ENCODE results near the gene MPZL3.
A peak's percentile ranks its signal among the peaks of the same experiment; 100 is the strongest.

The MPZL3 gene

GRCh38 chr11:118231461-118231860 lies 20.7 kb downstream of the MPZL3 start:
- DNase-seq, result no peak

- DNase-seq, result no peak
Observed at GRCh38 chr11:118230088-118230487, 22.1 kb downstream of the MPZL3 start.

- no peak for DNase-seq
Observed at GRCh38 chr11:118229274-118229847, 22.8 kb downstream of the MPZL3 start.

- DNase-seq, result no peak
Observed at GRCh38 chr11:118227865-118228785, 24.0 kb downstream of the MPZL3 start.

- no peak for DNase-seq
Observed at GRCh38 chr11:118226781-118227180, 25.4 kb downstream of the MPZL3 start.

- DNase-seq, result no peak
Observed at GRCh38 chr11:118226296-118226695, 25.9 kb downstream of the MPZL3 start.

GRCh38 chr11:118224511-118225188 lies 27.5 kb downstream of the MPZL3 start, which contains the start of gene JAML:
JAML (minus strand) TSS chr11:118225011; CDS start chr11:118214866, 10,145 bp downstream.
- peak; percentile 60 to 63 for DNase-seq

GRCh38 chr11:118223992-118224391 lies 28.2 kb downstream of the MPZL3 start:
- no peak for DNase-seq

GRCh38 chr11:118223570-118223969 lies 28.6 kb downstream of the MPZL3 start:
- DNase-seq, result no peak

GRCh38 chr11:118222437-118222836 lies 29.7 kb downstream of the MPZL3 start:
- DNase-seq, result no peak

GRCh38 chr11:118221419-118221818 lies 30.7 kb downstream of the MPZL3 start:
- no peak for DNase-seq

GRCh38 chr11:118219732-118220131 lies 32.4 kb downstream of the MPZL3 start:
- DNase-seq, result no peak

GRCh38 chr11:118219244-118219643 lies 32.9 kb downstream of the MPZL3 start:
- no peak for DNase-seq

GRCh38 chr11:118217575-118217974 lies 34.6 kb downstream of the MPZL3 start:
- DNase-seq, result no peak

- DNase-seq, result peak; percentile 54 to 70
Observed at GRCh38 chr11:118216621-118217481, 35.3 kb downstream of the MPZL3 start.

- DNase-seq, result no peak
Observed at GRCh38 chr11:118215765-118216164, 36.4 kb downstream of the MPZL3 start.

GRCh38 chr11:118215262-118215661 lies 36.9 kb downstream of the MPZL3 start:
- DNase-seq, result no peak

- DNase-seq, result no peak
Observed at GRCh38 chr11:118214210-118214914, 37.8 kb downstream of the MPZL3 start.

- no peak for DNase-seq
Observed at GRCh38 chr11:118213781-118214180, 38.4 kb downstream of the MPZL3 start.

GRCh38 chr11:118213201-118213600 lies 39.0 kb downstream of the MPZL3 start:
- DNase-seq, result no peak

- DNase-seq, result no peak
Observed at GRCh38 chr11:118212781-118213191, 39.4 kb downstream of the MPZL3 start.
